Heart left ventricle (tissue), 13 donors: ENCODE measurements around the gene MAPK8.

ENCODE experiments used
- POLR2A ChIP-seq, 2 donors: fragments of 450-650 bp; IDR thresholded peaks; one replicate each; pipeline ENCODE4 v1.6.1; 2017; ENCODE audit warnings: antibody characterized with exemption in 2 of 2, mild to moderate bottlenecking in 2 of 2, moderate library complexity in 2 of 2
- TF ChIP-seq, protein P1 (sequence below), 12 donors: fragments of 200-600 bp; sonication (generic) in 4 of 12; IDR thresholded peaks; one replicate each; pipeline versions ENCODE4 v1.5.0 to v1.8.0; 2018 to 2022; ENCODE audit warnings: antibody characterized with exemption in 12 of 12, mild to moderate bottlenecking in 5 of 12
- donor health status: ischemic (EF 13 %, LVEDD 7.1; RV severe dilation, severe dysfunction).
- donor health status: DM: no; HTN: yes; CAD: no.
- donor health status: DM: no; HTN: no; CAD: no.
- donor health status: ischemic (EF 25% LVEDD 6.9; RV normal size, moderate dysfunction).
- donor health status: ischemic (EF 25% LVEDD 5.7; RV mildly dilated, moderate dysfunction).
- donor health status: ischemic (EF 35%, LVEDD 5.7; RV mildly dilated, moderate dysfunction).
- donor health status: nonischemic (EF 11% LVEDD 7.7; RV severe dilation, severe dysfunction).
- donor health status: DM: yes; HTN: yes; CAD: no.
- donor health status: PGD.
- donor health status: ischemic (EF 29% LVEDD 5.4; RV normal size, mild dysfunction).
- donor health status: nonischemic (EF 23%, LVEDD 6.1; RV moderate dilation, normal function).

DNA sequence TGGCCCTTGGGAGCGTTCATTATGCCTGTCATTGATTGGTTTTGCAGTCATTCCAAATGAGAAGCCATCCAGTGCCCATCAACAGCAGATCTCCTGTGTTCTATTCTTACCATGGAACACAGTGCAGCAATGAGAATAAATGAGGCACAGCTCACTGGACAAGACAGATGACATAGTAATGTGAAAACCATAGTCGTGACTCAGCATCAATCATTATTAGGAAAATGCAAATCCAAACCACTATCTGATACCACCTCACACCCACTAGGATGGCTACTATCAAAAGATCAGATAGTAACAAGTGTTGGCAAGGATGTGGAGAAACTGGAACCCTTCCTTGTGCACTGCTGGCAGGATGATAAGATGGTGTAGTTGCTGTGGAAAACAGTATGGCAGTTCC, 153.7 kb downstream of the MAPK8 start:
- TF ChIP-seq POLR2A (IDR thresholded peaks at IDR 0.05), result no peak
- TF ChIP-seq, protein P1, sequence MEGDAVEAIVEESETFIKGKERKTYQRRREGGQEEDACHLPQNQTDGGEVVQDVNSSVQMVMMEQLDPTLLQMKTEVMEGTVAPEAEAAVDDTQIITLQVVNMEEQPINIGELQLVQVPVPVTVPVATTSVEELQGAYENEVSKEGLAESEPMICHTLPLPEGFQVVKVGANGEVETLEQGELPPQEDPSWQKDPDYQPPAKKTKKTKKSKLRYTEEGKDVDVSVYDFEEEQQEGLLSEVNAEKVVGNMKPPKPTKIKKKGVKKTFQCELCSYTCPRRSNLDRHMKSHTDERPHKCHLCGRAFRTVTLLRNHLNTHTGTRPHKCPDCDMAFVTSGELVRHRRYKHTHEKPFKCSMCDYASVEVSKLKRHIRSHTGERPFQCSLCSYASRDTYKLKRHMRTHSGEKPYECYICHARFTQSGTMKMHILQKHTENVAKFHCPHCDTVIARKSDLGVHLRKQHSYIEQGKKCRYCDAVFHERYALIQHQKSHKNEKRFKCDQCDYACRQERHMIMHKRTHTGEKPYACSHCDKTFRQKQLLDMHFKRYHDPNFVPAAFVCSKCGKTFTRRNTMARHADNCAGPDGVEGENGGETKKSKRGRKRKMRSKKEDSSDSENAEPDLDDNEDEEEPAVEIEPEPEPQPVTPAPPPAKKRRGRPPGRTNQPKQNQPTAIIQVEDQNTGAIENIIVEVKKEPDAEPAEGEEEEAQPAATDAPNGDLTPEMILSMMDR (IDR thresholded peaks at IDR 0.05), result no peak
